Right lobe of liver (tissue), 6 donors: Measurements from ENCODE around the gene SSH2. TPM values are rescaled to one million over a fixed set of nuclear protein-coding genes. Genes with fewer than 3 reads are reported as not detected.
"Not testable (repeated sequence)": the region's sequence is repeated elsewhere in the genome, so short reads cannot be mapped to it uniquely, and the experiment has no call there.

Experiments
- ATAC-seq, 4 donors: fragments of 200-7000 bp; cut with Tn5 transposase; one replicate each; pipeline ENCODE4 v1.9.1; 2020; ENCODE audit warnings: mild to moderate bottlenecking in 4 of 4, moderate library complexity in 4 of 4
- DNase-seq, 3 donors: peaks; one replicate each; pipeline ENCODE4 v3.0.0-alpha.2; 2020
- H3K27ac ChIP-seq, 3 donors: fragments of 200-600 bp; one replicate each; pipeline ENCODE4 v1.8.0; 2022
- H3K27me3 ChIP-seq, 2 donors: fragments of 200-600 bp; one replicate each; pipeline ENCODE4 v1.8.0; 2022
- H3K36me3 ChIP-seq, 4 donors: fragments of 200-600 bp; sonication (generic) in 1 of 4; one replicate each; pipeline versions ENCODE4 v1.5.1 to v1.8.0; 2017 to 2022; ENCODE audit warnings: control low read depth in 1 of 4
- H3K4me1 ChIP-seq, 4 donors: fragments of 200-600 bp; sonication (generic) in 1 of 4; one replicate each; pipeline versions ENCODE4 v1.5.1 to v1.8.0; 2017 to 2022; ENCODE audit warnings: control low read depth in 1 of 4
- H3K4me3 ChIP-seq, 3 donors: fragments of 200-600 bp; one replicate each; pipeline ENCODE4 v1.8.0; 2022
- H3K9me3 ChIP-seq, 4 donors: fragments of 200-600 bp; sonication (generic) in 1 of 4; one replicate each; pipeline versions ENCODE4 v1.5.1 to v1.8.0; 2017 to 2022; ENCODE audit warnings: control low read depth in 1 of 4
- CTCF ChIP-seq, 4 donors: fragments of 200-600 bp in 3 of 4; fragments of 450-650 bp in 1 of 4; IDR thresholded peaks; one replicate each; pipeline versions ENCODE4 v1.5.1 to v1.8.0; 2016 to 2022; ENCODE audit warnings: antibody characterized with exemption in 4 of 4, mild to moderate bottlenecking in 2 of 4
- POLR2A ChIP-seq: fragments of 450-650 bp; IDR thresholded peaks from one replicate; pipeline ENCODE4 v1.6.1; 2017; ENCODE audit warnings: antibody characterized with exemption, mild to moderate bottlenecking
- WGBS: methylation state at CpG from one replicate; pipeline ENCODE4 v1.1.6; 2018; ENCODE audit warnings: low coverage, low lambda C conversion rate; ENCODE audit not compliant: insufficient coverage; ENCODE audit errors: missing lambda C conversion rate; 5-methylcytosine and 5-hydroxymethylcytosine counted together
- intact Hi-C, 2 donors: fragments of 100-400 bp; cut with DNase I; formaldehyde crosslinking; loops; one replicate each; pipeline versions ENCODE4 v1.11.2 to v1.14.1; 2022
- total RNA-seq, 6 experiments: library from RNA; depleted of rRNA in 2 of 6; stranded (reverse); fragments of >200 nt in 2 of 6; fragmentation: NEBNext Ultra II Directional in 3 of 6; extraction: Animal tissue kit (Norgen Biotek cat#: 25700) in 3 of 6; gene quantifications; one replicate each; pipeline versions ENCODE4 v1.1.0 to v1.2.4, GENCODE V29; 2016 to 2023
- donor health status: DM: no; HTN: yes; CAD: no.
- donor health status: DM: no; HTN: no; CAD: no.
- donor health status: DM: no; HTN: no; CAD: no.
- donor health status: DM: no; HTN: yes; CAD: no.
- donor health status: DM: no; HTN: yes; CAD: no.

The SSH2 gene
- total RNA-seq, 6 experiments from 2014 or later: 8.0 to 12.7 (median 10.5) TPM

GRCh38 chr17:29874931-29875596 lies 55.0 kb downstream of the SSH2 start:
- Histone ChIP-seq H3K4me1 (no peaks in the 10 kb centered on the region), H3K9me3 (no peaks in the 10 kb centered on the region), H3K27ac (no peak overlapping the region), H3K4me3 (no peak overlapping the region), H3K27me3 (no peaks in the 10 kb centered on the region), H3K36me3 (no peaks in the 10 kb centered on the region)
- intact Hi-C loops: no loop called here
- no peak for TF ChIP-seq CTCF (IDR thresholded peaks at IDR 0.05)
- TF ChIP-seq POLR2A: no peak
- no peak for DNase-seq
- WGBS: 85% methylated on average over 1 of the region's 1 CpG
- no peak for ATAC-seq

GRCh38 chr17:29874358-29874757 lies 55.7 kb downstream of the SSH2 start:
- not testable (repeated sequence) for ATAC-seq

GRCh38 chr17:29873476-29873875 lies 56.6 kb downstream of the SSH2 start:
- Histone ChIP-seq H3K36me3 (no peaks in the 10 kb centered on the region), H3K9me3 (no peaks in the 10 kb centered on the region), H3K4me1 (no peaks in the 10 kb centered on the region), H3K27me3 (no peaks in the 10 kb centered on the region), H3K4me3 (no peak overlapping the region), H3K27ac (no peak overlapping the region)
- no peak for ATAC-seq
- intact Hi-C loops: no loop called here
- WGBS: 100% methylated on average over 2 of the region's 2 CpGs
- no peak for DNase-seq
- TF ChIP-seq CTCF (IDR thresholded peaks at IDR 0.05) (no peak), POLR2A (no peak)

More at GRCh38 chr17:29874358-29874757, 55.7 kb downstream of the SSH2 start:
- intact Hi-C loops, H3K9me3 ChIP-seq, H3K4me3 ChIP-seq, DNase-seq, H3K4me1 ChIP-seq, H3K27me3 ChIP-seq, H3K36me3 ChIP-seq, H3K27ac ChIP-seq: not testable (repeated sequence)
- 89% methylated on average over 1 of the region's 1 CpG for WGBS

GRCh38 chr17:29870836-29871465 lies 59.1 kb downstream of the SSH2 start:
- TF ChIP-seq CTCF (IDR thresholded peaks at IDR 0.05): no peak
- no peak for TF ChIP-seq POLR2A
- no peaks in the 10 kb centered on the region for H3K9me3 ChIP-seq
- 92% methylated on average over 1 of the region's 1 CpG for WGBS
- DNase-seq: no peak
- no peak overlapping the region for H3K27ac ChIP-seq
- intact Hi-C loops: no loop called here
- no peak overlapping the region for H3K4me3 ChIP-seq
- no peaks in the 10 kb centered on the region for H3K27me3 ChIP-seq
- ATAC-seq: no peak
- H3K4me1 ChIP-seq: peaks cover 0 to 3% (median 0%) of the 10 kb centered on the region in 4 donors
- H3K36me3 ChIP-seq: no peaks in the 10 kb centered on the region

GRCh38 chr17:29867643-29868181 lies 62.3 kb downstream of the SSH2 start:
- Histone ChIP-seq H3K4me3 (no peak overlapping the region), H3K36me3 (no peaks in the 10 kb centered on the region), H3K27me3 (no peaks in the 10 kb centered on the region), H3K27ac (no peak overlapping the region), H3K4me1 (peaks cover 0 to 7% (median 0%) of the 10 kb centered on the region in 4 donors), H3K9me3 (no peaks in the 10 kb centered on the region)
- TF ChIP-seq POLR2A: no peak
- peak; percentile 3 to 30 (median 21) for TF ChIP-seq CTCF (IDR thresholded peaks at IDR 0.05)
- no peak for DNase-seq
- ATAC-seq: peak in 1 of 4 donors; percentile 23
- intact Hi-C loops: no loop called here
- 84% methylated on average over 2 of the region's 2 CpGs for WGBS
